ENCODE results near the gene ELOVL5.
"Not testable (repeated sequence)": the region's sequence is repeated elsewhere in the genome, so short reads cannot be mapped to it uniquely, and the experiment has no call there.

Gene ELOVL5

DNA sequence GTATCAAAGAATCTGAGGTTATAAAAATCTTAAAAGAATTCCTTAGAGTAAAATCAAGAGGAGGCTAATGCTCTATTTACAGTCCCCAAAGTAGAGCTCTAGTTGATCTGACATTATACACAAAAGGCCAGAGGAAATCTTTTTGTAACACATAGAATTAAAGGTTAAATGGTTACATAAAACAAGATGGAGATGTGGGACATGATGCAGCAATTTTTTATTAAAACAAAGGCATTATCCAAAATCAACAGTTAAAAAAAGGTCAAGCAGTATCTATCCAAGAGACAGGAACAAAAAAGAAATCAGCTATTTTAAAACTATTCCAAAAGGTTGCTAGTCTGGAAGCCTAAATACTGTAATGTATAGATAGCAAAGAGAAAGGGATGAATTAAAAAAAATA is 20.4 kb downstream of the ELOVL5 start:
- DNase-seq (ENCODE audit: low spot score), result no peak

DNA sequence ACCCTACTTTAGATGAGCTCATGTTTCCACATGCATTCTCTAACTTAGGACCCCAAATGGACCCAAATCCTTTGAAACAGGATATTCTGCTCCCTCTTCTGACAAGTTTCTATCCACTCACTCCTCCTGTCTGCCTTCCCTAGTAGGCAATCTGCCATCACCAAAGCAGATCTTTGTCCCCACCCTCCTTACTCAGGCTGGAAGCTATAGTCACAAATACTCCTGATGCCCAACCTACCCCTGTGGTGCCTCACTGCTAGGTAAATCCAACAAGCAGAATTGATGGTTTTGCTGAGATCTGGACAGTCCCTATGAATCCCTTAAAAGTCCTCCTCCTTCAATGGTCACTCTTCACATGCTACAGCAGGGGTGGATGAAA is 21.7 kb downstream of the ELOVL5 start:
- no peak for DNase-seq (ENCODE audit: low spot score)

DNA sequence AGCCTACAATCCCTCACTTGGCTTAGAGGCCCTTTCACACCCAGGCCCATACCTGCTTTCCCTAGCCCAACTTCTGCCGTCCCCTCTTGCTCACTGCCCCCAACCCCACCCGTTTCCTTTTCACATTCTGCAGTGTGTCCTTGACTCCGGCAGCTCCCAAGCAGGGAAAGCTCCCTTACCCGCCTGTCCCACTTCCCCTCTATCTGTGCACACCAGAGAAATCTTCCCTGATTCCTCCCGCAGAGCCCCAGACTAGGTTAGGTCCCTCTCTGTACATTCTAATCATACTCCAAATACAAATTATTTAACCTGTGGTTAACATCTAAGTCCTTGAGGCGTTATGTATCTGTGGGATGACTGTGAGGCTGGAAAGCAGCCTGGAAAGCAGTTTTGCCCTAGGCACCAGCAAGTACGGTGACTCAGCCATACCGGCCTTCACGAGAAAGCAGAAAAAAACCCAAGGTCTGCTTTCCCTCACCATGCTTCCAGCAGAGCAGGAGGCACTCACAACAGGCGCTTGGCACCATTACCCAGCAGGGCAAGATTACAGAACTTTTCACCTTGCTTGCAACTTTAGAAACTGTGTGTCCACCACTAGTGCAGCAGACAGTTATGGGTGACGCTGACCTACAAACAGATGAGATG is 22.3 kb downstream of the ELOVL5 start:
- DNase-seq (ENCODE audit: low spot score), result peak; percentile 30

DNA sequence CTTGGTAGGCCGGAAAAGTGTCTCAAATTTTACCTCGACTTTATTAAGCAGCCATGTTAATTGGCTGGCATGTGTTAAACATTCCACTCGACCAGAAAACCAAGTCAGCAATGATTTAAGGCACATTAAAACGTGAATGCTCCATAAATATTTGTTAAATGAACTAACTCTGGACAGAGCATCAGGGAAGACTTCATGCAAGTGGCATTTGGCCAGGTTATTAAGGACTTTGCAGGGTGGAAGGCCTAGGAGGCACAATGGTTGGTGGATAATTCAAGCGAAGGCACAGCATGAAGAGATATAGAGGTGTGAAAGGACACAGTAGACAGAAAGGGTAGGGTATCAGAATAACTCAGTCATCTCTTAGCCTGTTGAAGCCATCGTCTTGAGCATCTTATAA is 23.0 kb downstream of the ELOVL5 start:
- DNase-seq (ENCODE audit: low spot score), result no peak

DNA sequence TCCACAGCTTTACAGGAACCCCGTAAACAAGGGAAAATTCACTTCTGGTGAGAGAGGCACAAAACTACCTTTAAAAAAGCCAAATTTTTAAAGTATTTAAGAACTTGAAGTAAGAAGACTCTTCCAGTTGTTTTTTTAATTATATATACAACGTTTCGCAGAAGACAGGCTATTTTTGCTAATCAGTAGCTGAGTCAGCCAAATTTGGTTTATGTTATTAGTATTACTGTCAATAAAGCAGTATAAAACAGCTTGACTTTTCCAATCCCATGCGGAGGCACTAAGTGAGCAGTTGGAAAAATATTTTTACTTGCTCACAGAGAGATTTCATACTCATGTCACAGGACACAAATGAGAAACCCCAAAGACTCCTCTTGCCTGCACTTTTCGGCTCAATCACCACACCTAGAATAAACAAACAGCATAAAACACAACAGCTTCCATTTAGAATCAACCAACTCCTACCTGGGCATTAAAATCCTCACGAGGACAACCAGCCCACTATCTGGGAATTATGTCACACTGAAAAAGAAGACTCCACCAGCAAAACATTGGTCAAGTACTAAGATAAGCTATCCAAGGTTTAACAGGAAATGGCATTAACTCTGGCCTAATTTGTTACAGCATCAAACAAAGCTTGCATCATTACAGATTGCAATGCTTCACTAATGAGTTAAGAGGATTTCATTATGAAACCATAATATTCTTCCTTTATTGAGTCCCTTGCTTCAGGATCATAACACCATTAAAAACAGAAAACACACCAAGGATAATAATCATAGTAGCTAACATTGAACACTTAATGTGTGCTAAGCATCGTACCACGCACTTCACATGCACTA is 26.3 kb downstream of the ELOVL5 start:
- no peak for DNase-seq (ENCODE audit: low spot score)

DNA sequence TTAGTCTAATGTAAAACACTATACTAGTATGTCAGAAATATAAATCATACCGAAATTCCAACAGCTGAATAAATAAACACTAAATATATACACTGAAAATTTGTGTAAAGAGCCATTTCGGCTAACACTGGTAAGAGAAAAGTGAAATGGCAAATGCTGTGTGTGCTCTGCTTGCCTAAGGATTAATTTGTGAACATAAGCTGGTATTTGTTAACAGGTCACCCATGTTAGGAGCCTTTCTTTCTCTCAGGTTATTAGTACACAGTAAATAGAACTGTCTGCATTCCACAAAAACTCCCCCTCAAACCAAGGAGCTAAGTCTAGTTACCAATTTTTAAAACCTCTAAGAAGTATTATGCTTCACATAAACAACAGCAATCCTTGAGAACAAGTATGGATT is 27.0 kb downstream of the ELOVL5 start:
- no peak for DNase-seq (ENCODE audit: low spot score)

DNA sequence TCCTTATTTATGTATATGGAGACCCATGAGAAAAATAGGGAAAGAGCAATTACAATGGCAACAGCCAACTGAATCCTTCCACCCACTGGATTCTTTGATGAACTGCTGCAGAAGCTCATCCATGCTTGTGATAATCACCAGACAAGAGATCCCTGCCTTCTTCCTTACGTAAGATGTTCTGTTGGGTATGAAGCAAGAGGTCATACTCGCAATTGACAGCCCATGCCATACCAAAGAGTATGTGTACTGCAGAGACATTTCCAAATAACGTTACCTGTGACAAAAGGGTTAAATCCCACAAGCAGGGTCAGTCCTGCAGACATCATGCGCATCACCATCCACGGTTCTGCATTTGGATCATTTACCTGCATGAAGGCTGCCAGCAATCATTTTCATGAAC is 27.8 kb downstream of the ELOVL5 start:
- no peak for DNase-seq (ENCODE audit: low spot score)

DNA sequence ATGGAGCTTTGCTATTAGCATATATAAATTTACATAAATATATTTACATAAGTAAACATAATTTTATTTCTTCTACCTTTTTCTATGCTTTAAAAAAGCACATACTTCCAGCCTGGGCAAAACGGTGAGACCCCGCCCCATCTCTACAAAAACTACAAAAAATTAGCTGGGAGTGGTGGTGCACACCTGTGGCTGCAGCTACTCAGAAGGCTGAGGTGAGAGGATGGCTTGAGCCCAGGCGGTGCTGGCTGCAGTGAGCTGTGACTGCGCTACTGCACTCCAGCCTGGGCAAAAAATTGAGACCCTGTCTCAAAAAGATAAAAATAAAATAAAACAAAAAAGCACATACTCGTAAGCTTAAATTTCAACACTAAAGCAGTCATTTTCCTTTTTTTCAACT is 30.3 kb downstream of the ELOVL5 start:
- no peak for DNase-seq (ENCODE audit: low spot score)

DNA sequence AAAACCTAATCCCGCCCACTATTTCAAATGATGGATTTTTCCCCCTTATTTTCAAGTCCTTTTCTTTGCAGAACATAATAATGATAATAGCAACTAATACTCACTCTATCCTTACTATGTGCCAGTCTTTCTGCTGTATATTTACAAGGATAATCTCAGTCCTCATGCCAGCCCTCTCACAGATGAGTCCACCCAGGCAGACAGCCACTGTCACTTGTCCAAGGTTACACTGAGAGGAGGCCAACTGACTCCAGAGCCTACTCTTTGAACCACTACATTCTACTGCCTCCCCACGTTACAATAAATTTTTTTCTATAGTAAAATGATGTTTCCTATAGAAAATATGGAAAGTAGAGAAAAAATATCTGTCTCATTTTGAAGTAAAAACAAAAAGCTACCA is 30.9 kb downstream of the ELOVL5 start:
- DNase-seq (ENCODE audit: low spot score), result no peak

DNA sequence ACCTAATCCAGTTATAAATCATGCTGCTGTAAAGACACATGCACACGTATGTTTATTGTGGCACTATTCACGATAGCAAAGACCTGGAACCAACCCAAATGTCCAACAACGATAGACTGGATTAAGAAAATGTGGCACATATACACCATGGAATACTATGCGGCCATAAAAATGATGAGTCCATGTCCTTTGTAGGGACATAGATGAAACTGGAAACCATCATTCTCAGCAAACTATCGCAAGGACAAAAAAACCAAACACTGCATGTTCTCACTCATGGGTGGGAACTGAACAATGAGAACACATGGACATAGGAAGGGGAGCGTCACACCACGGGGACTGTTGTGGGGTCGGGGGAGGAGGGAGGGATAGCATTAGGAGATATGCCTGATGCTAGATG is 31.5 kb downstream of the ELOVL5 start:
- not testable (repeated sequence) for DNase-seq (ENCODE audit: low spot score)

DNA sequence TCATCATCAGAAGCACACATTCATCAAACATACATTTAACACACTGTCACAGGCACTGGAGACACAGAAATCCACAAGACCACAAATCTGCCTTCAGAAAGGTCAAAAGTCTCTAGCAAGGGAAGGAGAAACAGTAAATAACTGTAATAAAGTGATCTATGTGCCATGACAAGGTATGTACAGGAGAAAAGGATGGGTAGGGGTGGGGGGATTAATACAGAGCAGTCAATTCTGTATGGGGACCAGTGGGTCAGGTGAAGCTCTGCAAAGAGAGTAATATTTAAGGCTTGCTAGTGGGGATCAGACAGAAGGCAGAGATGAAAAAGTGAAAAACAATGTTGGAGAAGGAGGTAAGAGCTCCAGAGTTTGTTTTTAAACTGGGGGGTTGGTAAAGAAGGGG is 32.6 kb downstream of the ELOVL5 start:
- no peak for DNase-seq (ENCODE audit: low spot score)

DNA sequence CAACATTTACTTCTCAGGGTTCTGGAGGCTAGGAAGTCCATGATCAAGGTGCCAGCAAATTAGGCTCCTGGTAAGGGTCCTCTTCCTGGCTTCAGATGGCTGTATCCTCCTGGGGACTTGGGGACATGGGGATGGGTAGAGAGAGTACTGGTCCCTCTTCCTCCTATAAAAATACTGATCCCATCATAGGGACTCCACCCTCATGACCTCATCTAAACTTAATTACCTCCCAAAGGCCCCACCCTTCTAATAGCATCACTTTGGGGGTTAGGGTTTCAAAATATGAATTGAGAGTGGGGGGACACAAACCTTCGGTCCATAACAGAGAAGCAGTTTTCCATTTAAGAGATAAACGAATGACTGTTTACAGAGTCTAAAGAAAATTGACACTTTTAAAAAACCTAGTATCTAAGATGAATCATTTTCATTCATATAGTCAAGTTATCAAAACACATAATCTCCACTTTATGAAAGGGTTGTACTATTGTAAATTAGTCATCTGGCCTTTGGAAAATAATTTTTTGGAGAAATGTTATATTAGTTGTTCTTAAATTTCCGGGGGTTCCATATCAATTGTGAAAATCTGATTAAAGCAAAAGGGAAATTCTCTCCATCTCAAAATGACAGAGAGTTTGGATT is 33.5 kb downstream of the ELOVL5 start:
- DNase-seq (ENCODE audit: low spot score), result no peak

DNA sequence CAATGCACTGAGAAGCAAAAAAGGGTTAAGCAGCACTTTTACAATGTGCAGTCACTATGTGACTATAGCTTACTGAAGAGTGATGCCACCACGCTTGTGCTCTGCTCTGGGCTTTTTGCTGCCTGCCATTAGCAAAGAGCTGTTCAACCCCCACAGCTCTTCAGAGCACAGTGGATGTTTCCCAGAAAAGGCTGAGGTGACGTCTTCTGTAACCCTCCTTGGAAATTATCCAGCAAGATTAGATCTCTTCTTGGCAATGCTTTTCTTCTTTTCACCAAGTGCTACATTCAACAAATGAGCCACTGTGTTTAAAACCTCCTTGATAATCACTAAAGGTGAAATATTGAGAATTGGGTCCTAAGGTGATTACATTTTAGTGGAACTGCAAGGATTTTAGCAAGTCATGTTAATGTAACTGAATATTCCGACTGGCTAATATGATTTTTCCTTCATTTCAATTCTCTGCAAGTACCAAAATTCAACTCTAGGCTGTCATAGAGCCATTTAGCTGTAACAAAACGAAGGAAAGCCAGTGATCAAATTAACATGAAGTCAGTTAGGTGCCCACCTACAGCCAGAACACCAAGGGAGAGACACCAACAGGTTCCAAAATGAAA is 34.9 kb downstream of the ELOVL5 start:
- no peak for DNase-seq (ENCODE audit: low spot score)

DNA sequence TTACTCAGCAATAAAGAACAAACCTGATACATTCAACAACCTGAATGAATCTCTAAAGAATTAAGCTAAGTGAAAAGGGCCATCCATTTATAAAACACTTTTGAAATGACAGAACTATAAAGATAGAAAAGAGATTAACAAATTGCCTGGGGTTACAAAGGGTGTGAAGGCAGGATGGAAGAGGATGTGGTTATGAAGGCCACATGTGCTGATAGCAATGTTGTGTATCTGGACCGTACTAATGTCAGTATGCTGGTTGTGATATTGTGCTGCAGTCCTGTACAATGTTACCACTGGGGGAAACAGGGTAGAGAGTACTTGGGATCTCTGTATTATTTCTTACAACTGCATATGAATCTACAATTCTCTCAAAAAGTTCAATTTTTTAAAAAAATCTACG is 36.4 kb downstream of the ELOVL5 start:
- DNase-seq (ENCODE audit: low spot score), result no peak

DNA sequence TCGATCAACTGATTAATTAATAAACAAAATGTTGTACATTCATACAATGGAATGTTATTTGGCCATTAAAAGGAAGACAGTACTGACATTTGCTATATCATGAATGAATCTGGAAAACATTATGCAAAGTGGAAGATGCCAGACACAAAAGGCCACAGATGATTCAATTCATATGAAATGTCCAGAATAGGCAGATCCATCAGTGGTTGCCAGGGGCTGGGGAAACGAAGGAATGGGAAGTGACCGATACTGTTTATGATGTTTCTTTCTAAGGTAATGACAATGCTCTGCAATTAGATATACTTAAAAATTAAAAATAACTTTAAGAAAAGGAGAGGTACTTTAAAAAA is 37.2 kb downstream of the ELOVL5 start:
- DNase-seq (ENCODE audit: low spot score), result no peak

DNA sequence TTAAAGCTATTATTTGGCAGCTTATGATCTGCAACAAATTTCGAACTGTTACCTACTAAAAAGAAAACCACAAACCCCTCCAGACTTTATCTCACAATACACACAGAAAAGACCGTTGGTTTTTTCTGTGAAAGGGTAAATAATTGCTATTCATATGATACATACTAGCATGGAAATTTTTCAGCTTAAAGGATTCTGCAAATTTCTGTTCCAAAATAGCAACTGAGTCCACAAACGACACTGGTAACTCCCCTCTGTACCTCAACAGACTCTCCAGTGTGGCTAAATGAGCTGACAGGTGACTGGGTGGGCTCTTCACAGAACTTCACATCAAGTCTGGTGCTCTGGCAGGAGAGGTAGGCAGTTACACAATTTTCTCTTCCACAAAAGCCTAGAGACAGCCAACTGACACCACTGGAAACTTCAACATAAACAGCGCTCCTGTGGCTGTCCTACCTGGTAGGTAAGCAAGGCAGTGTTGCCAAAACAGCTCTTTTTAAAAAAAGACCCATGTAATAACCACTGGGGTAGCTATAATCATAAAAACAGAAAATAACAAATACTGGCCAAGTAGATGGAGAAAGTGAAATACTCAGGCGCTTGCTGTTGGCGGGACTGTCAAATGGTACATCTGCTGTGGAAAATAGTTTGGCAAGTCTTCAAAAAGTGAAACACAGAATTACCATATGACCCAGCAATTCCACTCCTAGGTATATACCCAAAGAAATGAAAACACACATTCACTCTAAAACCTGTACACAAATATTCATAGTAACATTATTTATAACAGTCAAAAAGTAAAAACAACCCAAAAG is 37.8 kb downstream of the ELOVL5 start:
- DNase-seq (ENCODE audit: low spot score), result no peak

DNA sequence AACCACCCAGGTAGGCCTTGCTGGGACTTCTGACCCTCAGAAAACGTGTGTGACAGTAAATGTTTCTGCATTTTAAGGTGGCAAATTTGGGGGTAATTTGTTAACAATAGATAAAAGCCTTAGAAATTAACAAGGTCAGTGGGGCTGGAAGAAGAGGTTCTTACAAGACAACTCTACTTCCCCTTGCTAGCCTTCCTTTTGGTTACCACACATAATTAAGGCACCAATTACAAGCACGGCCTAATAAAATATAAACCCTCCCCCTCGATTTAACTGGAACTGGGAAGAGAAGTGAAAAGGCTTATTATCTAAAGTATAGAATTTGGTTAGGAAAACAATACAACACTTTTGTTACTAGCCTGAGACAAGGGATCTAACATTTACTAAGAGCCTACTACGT is 38.8 kb downstream of the ELOVL5 start:
- DNase-seq (ENCODE audit: low spot score), result no peak

DNA sequence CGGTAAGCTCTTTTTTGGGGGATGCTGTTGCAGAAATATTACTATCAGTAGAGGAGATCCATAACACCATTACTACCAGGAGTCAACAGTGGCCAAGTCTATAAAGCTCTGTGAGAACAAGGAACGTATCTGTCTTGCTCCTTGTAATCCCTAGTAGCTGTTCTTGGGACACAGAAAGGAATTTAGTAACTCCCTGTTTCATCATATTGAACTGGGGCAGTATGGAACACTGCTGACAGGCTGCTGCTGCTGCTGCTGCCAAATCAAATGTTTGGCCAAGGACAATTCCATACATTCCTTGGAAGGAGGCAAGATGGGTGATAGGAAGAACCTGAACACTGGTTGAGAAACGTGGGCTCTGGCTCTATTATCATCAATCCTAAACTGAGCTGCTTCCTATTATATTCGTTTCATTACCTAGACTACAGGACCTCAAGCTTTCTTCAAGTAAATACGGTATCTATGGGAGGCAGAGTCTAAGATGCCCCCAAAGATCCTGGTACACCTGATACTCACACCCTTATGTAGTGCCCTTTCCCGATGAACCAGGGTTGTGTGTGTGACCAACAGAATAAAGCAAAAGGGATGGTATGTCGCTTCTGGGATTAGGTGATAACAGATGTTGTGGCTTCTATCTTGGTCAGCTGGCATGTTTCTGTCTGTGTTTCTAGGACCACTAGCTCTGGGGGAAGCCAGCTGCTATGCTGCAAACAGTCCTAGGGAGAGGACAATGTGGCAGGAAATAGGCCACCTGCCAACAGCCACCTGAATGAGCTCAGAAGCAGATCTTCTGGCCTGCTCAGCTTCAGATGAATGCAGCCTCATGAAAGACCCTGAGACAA is 39.5 kb downstream of the ELOVL5 start:
- no peak for DNase-seq (ENCODE audit: low spot score)

DNA sequence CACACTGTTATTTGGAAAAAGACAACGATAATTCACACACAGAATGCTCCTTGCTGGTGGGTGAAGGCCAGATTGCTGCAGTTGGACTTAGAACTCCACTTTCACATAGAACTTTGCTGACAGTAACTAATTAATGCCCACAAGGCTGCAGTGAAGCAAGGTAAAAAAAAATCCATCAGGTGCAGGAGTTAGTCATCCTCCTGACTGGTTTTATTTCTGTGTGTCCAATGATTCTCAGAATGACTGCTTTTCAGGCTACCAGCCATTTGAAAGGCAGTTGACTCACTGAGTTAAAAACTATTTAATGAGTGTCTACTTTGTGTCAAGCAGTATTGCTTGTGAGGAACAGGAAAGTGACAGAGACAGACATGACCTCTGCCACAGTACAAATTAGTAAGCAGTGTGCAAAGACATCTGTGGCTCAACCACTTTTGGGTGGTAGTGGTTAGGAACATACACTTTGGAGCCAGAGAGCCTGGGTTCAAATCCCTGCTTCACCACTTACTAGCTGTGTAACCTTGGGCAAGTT is 41.9 kb downstream of the ELOVL5 start:
- no peak for DNase-seq (ENCODE audit: low spot score)

DNA sequence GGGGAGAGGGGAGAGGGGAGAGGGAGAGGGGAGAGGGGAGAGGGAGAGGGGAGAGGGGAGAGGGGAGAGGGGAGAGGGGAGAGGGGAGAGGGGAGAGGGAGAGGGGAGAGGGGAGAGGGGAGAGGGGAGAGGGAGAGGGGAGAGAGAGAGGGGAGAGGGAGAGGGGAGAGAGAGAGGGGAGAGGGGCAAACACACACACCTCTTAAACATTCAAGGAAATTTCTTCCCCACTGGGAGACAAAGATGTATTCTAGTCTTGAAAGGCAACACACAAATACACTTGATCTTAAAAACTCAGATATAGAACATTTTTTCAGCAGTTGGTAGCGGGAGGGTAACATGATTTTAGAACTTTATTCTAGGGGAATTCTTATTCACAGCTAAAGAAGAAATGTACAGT is 42.5 kb downstream of the ELOVL5 start:
- DNase-seq (ENCODE audit: low spot score), result not testable (repeated sequence)

DNA sequence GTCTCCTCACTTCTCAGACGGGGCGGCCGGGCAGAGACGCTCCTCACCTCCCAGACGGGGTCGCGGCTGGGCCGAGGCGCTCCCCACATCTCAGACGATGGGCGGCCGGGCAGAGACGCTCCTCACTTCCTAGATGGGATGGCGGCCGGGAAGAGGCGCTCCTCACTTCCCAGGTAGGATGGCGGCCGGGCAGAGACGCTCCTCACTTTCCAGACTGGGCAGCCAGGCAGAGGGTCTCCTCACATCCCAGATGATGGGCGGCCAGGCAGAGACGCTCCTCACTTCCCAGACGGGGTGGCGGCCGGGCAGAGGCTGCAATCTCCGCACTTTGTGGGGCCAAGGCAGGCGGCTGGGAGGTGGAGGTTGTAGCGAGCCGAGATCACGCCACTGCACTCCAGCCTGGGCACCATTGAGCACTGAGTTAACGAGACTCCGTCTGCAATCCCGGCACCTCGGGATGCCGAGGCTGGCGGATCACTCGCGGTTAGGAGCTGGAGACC is 43.2 kb downstream of the ELOVL5 start:
- not testable (repeated sequence) for DNase-seq (ENCODE audit: low spot score)
